Measurements from ENCODE around the gene CASKIN1.

CASKIN1 gene

GRCh38 chr16:2160915-2161551 lies 35.4 kb downstream of the CASKIN1 start:
- H3K4me3 ChIP-seq (ENCODE audit: low read depth, low read length) = no peak overlapping the region
- in situ Hi-C loops (cut with HindIII; ENCODE audit: low sequenced_read_pairs) = loop anchor here (10.0 kb wide), 3 partner anchors 86 to 264 kb away; partner anchors contain the start of gene CCNF
- DNase-seq (ENCODE audit: low read depth) = no peak
- no peak for TF ChIP-seq CTCF (IDR thresholded peaks at IDR 0.05; ENCODE audit: low read depth, low read length, missing control alignments)

DNA sequence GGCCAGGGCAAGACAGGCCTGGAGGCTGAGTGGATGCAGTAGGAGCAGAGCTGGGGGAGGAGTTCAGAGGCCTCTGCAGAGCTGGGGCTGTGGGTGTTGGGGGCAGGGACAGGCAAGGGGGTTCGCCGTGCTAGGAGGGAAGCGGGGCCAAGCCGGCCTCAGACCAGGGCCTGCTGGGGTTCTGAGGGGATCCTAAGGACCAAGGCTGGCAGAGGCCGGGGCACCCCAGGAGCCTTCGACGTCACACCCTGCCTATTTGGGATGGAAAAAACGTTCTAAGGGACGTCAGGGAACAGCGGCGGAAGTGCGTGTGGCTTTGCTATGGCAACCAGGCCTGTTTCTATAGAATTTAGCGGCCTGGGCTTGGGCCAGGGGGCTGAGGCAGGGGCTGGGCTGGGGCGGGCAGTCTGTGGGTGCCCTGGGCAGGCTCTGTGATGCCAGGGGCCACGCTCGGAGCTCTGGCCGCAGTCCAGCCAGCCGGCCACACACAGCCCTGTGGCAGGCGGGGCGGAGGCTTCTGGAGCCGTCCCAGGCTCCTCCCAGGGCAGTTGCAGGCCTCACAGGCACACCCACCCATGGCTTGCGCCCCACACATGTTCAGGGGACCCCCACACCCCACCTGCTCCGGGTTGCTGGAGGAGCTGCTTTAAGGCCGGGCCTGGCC lies 37.1 kb downstream of the CASKIN1 start:
- peak overlapping the region; percentile 24 for H3K4me3 ChIP-seq (ENCODE audit: low read depth, low read length)
- TF ChIP-seq CTCF (IDR thresholded peaks at IDR 0.05; ENCODE audit: low read depth, low read length, missing control alignments) = no peak
- in situ Hi-C loops (cut with HindIII; ENCODE audit: low sequenced_read_pairs) = no loop called here
- peak; percentile 66 for DNase-seq (ENCODE audit: low read depth)

GRCh38 chr16:2158262-2158638 lies 38.2 kb downstream of the CASKIN1 start:
- H3K4me3 ChIP-seq (ENCODE audit: low read depth, low read length) = no peak overlapping the region
- TF ChIP-seq CTCF (IDR thresholded peaks at IDR 0.05; ENCODE audit: low read depth, low read length, missing control alignments) = no peak

DNA sequence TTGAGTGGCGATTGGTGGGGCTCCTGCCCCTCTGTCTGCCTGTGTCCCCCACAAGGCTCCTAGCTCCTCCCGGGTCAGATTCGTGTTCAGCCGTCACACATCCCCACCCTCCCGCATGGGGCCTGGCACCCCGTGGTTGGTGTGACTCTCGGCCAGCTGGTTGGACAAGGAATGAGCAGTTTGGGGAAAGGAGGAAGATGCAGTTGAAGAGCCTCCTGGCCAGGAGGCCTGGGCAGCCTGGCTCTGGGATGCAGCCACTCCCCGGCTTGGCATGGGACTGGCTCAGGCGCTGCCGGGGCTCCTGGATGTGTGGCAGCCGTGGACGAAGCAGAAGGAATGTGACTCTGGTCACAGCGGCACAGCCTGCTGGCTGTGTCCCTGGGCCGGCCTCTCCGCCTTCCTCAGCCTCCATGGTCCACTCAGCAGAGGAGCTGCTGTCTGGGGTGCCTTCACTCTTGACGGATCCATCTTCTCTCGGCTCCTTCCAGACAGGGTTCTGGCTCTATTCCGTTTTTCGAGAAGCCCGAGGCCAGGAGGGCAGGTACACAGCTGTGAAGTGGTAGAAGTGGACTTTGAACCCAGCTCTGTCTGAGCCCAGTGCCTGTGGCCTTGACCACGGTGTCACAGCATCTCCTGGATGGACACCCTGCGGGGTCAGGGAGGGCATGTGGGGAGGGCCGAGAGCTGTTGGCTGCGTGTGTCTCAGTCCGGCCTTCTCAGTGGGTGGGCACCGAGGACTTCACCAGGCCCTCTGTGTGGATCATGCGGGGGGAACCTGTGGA lies 38.7 kb downstream of the CASKIN1 start:
- DNase-seq (ENCODE audit: low read depth) = no peak
- in situ Hi-C loops (cut with HindIII; ENCODE audit: low sequenced_read_pairs) = no loop called here
- H3K4me3 ChIP-seq (ENCODE audit: low read depth, low read length) = peak overlapping the region; percentile 88
- TF ChIP-seq CTCF (IDR thresholded peaks at IDR 0.05; ENCODE audit: low read depth, low read length, missing control alignments) = no peak

More at GRCh38 chr16:2158262-2158638, 38.2 kb downstream of the CASKIN1 start:
- in situ Hi-C loops (cut with HindIII; ENCODE audit: low sequenced_read_pairs) = no loop called here
- DNase-seq (ENCODE audit: low read depth) = no peak

GRCh38 chr16:2156849-2157224 lies 39.6 kb downstream of the CASKIN1 start:
- peak overlapping the region; percentile 88 for H3K4me3 ChIP-seq (ENCODE audit: low read depth, low read length)
- TF ChIP-seq CTCF (IDR thresholded peaks at IDR 0.05; ENCODE audit: low read depth, low read length, missing control alignments) = no peak
- in situ Hi-C loops (cut with HindIII; ENCODE audit: low sequenced_read_pairs) = no loop called here
- DNase-seq (ENCODE audit: low read depth) = no peak

DNA sequence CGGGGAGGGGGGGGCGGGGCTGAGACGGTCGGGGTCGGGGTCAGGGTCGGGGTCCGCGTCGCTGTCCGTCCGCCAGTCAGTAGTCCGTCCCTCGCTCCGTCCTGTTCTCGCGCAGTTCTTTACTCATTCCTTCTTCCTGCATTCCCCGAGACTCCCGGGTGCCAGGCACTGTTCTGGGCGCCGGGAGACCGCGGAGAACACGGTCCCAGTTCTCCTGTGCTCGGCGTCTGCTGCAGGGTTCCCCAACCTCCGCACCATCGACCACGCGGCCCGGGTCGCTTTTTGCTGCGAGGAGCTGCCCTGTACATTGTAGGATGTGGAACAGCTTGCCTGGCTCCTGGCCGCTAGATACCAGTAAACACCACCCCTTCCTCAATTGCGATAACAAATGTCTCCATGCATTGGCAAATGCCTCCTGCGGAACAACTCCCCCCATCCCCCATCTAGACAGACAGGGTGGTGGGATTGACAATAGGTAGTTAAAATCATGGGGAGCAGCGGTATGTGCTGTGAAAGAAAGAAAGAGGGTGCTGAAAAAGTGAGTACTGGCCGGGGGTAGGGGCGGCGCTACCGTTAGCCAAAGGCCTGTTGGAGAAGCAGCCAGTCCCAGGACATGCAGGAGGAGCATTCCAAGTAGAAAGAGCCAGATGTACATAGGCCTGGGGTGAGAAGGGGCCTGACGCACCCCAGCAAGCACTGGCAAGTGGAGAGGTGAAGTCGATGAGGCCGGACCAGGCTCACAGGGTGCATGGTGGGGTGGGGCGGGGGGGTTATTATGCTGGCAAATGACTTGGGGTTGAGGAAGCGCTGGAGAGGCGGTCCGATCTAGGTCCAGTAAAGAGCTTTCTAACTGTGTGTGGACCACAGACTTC lies 40.2 kb downstream of the CASKIN1 start:
- H3K4me3 ChIP-seq (ENCODE audit: low read depth, low read length) = peak overlapping the region; percentile 88
- DNase-seq (ENCODE audit: low read depth) = no peak
- in situ Hi-C loops (cut with HindIII; ENCODE audit: low sequenced_read_pairs) = no loop called here
- no peak for TF ChIP-seq CTCF (IDR thresholded peaks at IDR 0.05; ENCODE audit: low read depth, low read length, missing control alignments)
